ENCODE data around the gene C2orf49.

GRCh38 chr2:105323111-105323510 is 14.2 kb upstream of the C2orf49 start:
- TF ChIP-seq CTCF (IDR thresholded peaks at IDR 0.05; ENCODE audit: control extremely low read depth in 1 of 3, insufficient read depth in 1 of 3, low read depth in 1 of 3, low read length in 3 of 3) (no peak), TEAD4 (IDR thresholded peaks at IDR 0.05; ENCODE audit: low read depth, low read length) (no peak), SRF (IDR thresholded peaks at IDR 0.05; ENCODE audit: low read depth, low read length) (no peak), KDM5A (IDR thresholded peaks at IDR 0.05; ENCODE audit: low read length) (no peak), RFX5 (IDR thresholded peaks at IDR 0.05; ENCODE audit: borderline replicate concordance, low read depth, low read length) (no peak), EZH2 (IDR thresholded peaks at IDR 0.05; ENCODE audit: low read depth, low read length, severe bottlenecking) (no peak), POLR2AphosphoS5 (IDR thresholded peaks at IDR 0.05; ENCODE audit: low read depth, low read length) (no peak), KDM1A (IDR thresholded peaks at IDR 0.05; ENCODE audit: borderline replicate concordance, low read length) (no peak), RXRA (IDR thresholded peaks at IDR 0.05; ENCODE audit: insufficient read depth, low read depth, low read length) (no peak), SIX5 (IDR thresholded peaks at IDR 0.05; ENCODE audit: low read depth, low read length) (no peak)
- TF ChIP-seq, protein P1, sequence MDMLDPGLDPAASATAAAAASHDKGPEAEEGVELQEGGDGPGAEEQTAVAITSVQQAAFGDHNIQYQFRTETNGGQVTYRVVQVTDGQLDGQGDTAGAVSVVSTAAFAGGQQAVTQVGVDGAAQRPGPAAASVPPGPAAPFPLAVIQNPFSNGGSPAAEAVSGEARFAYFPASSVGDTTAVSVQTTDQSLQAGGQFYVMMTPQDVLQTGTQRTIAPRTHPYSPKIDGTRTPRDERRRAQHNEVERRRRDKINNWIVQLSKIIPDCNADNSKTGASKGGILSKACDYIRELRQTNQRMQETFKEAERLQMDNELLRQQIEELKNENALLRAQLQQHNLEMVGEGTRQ (IDR thresholded peaks at IDR 0.05; ENCODE audit: low read length): no peak

Data from H1 (cell line).